GM12878 (cell line): Measurements from ENCODE around the gene NSD2. TPM values are rescaled to one million over a fixed set of nuclear protein-coding genes. Genes with fewer than 3 reads are reported as not detected.

ENCODE experiments used
- BACH1 ChIP-seq: fragments of 450-650 bp; IDR thresholded peaks from 2 replicates; pipeline ENCODE4 v1.6.1; 2017; ENCODE audit warnings: mild to moderate bottlenecking, borderline replicate concordance
- CEBPB ChIP-seq, 2 experiments: fragments of 150-350 bp in 1 of 2; IDR thresholded peaks; 2 replicates each; pipeline ENCODE4 v1.6.1; 2012 to 2014; ENCODE audit warnings: low read depth in 2 of 2, low read length in 2 of 2, borderline replicate concordance in 1 of 2, inconsistent platforms in 1 of 2
- E2F8 ChIP-seq: fragments of 450-650 bp; IDR thresholded peaks from 2 replicates; pipeline ENCODE4 v1.6.1; 2018; ENCODE audit warnings: mild to moderate bottlenecking, low read depth, moderate library complexity; ENCODE audit not compliant: partially characterized antibody
- E4F1 ChIP-seq: fragments of 450-650 bp; IDR thresholded peaks from 2 replicates; pipeline ENCODE4 v1.6.1; 2018; ENCODE audit warnings: borderline replicate concordance, mild to moderate bottlenecking; ENCODE audit not compliant: partially characterized antibody
- HCFC1 ChIP-seq: fragments of 150-350 bp; IDR thresholded peaks from 2 replicates; pipeline ENCODE4 v1.6.1; 2014; ENCODE audit warnings: low read length
- MEF2B ChIP-seq: fragments of 450-650 bp; IDR thresholded peaks from 2 replicates; pipeline ENCODE4 v1.6.1; 2018; ENCODE audit warnings: mild to moderate bottlenecking, moderate library complexity; ENCODE audit not compliant: partially characterized antibody, poor library complexity, severe bottlenecking
- NFIC ChIP-seq: IDR thresholded peaks from 2 replicates; pipeline ENCODE4 v1.6.1; 2012; ENCODE audit warnings: low read depth, mild to moderate bottlenecking, inconsistent platforms, low read length, moderate library complexity
- NFXL1 ChIP-seq: fragments of 450-650 bp; IDR thresholded peaks from 2 replicates; pipeline ENCODE4 v1.6.1; 2017; ENCODE audit warnings: antibody characterized with exemption, mild to moderate bottlenecking, borderline replicate concordance
- POLR2AphosphoS2 ChIP-seq: IDR thresholded peaks from 2 replicates; pipeline ENCODE4 v1.6.1; 2011; ENCODE audit warnings: low read depth, mild to moderate bottlenecking, low read length, improper control_type of control experiment, moderate library complexity
- POU2F2 ChIP-seq: IDR thresholded peaks from 3 replicates; pipeline ENCODE4 v1.6.1; 2011; ENCODE audit warnings: low read depth, mild to moderate bottlenecking, low read length, borderline replicate concordance
- RBBP5 ChIP-seq: fragments of 200-600 bp; sonication (generic); conservative IDR thresholded peaks from 2 replicates; pipeline ENCODE4 v1.6.1; 2016
- SMAD1 ChIP-seq: fragments of 450-650 bp; IDR thresholded peaks from 2 replicates; pipeline ENCODE4 v1.6.1; 2018; ENCODE audit warnings: mild to moderate bottlenecking, low read depth; ENCODE audit not compliant: partially characterized antibody
- SMARCA5 ChIP-seq: fragments of 450-650 bp; IDR thresholded peaks from 2 replicates; pipeline ENCODE4 v1.6.1; 2017; ENCODE audit warnings: mild to moderate bottlenecking
- SRF ChIP-seq, 2 experiments: IDR thresholded peaks; 2 replicates each; pipeline ENCODE4 v1.6.1; 2011; ENCODE audit warnings: low read depth in 2 of 2, low read length in 2 of 2, mild to moderate bottlenecking in 1 of 2, moderate library complexity in 1 of 2
- STAT3 ChIP-seq: IDR thresholded peaks from 2 replicates; pipeline ENCODE4 v1.6.1; 2011; ENCODE audit warnings: low read depth, low read length, improper control_type of control experiment
- SUPT20H ChIP-seq: IDR thresholded peaks from 2 replicates; pipeline ENCODE4 v1.6.1; 2011; ENCODE audit warnings: low read depth, mild to moderate bottlenecking, low read length, moderate library complexity, borderline replicate concordance; ENCODE audit not compliant: control insufficient read depth
- TBL1XR1 ChIP-seq: IDR thresholded peaks from 2 replicates; pipeline ENCODE4 v1.6.1; 2012; ENCODE audit warnings: low read depth, low read length, improper control_type of control experiment
- TCF3 ChIP-seq: IDR thresholded peaks from 2 replicates; pipeline ENCODE4 v1.6.1; 2012; ENCODE audit warnings: low read depth, mild to moderate bottlenecking, low read length, borderline replicate concordance; ENCODE audit not compliant: insufficient read depth
- ZBTB40 ChIP-seq: fragments of 450-650 bp; IDR thresholded peaks from 2 replicates; pipeline ENCODE4 v1.6.1; 2016; ENCODE audit warnings: mild to moderate bottlenecking, moderate library complexity, borderline replicate concordance
- ZZZ3 ChIP-seq: IDR thresholded peaks from 2 replicates; pipeline ENCODE4 v1.6.1; 2011; ENCODE audit warnings: low read depth; ENCODE audit not compliant: control insufficient read depth, insufficient read length
- polyA plus RNA-seq, 11 experiments: library from polyadenylated mRNA; depleted of rRNA in 4 of 11; unstranded in 6 of 11; stranded (reverse) in 5 of 11; fragments of >200 nt; fragmentation: Nextera tagmentation in 4 of 11; fragmentation: Illumina TruSeq in 1 of 11; extraction: Ambion mirVana in 4 of 11; extraction: Trizol in 1 of 11; gene quantifications; 1 replicate in 1 of 11; 2 replicates in 10 of 11; pipeline versions ENCODE4 v1.2.1 to v1.2.3, GENCODE V29; 2011 to 2016; ENCODE audit warnings: inconsistent platforms in 2 of 11, missing spikeins in 2 of 11, low read depth in 1 of 11
- total RNA-seq, 4 experiments: library from RNA; depleted of rRNA in 3 of 4; stranded (reverse); fragments of >200 nt in 3 of 4; fragmentation: Illumina TruSeq in 1 of 4; extraction: Trizol in 1 of 4; gene quantifications; 2 replicates each; pipeline versions ENCODE4 v1.2.1 to v1.2.3, GENCODE V29; 2013 to 2021

NSD2 gene
- total and polyA plus RNA-seq, 10 of the 15 experiments (the other 5 are each of a cell fraction or from before 2014, with no cell fraction given): 8.6 to 139 (median 67.2) TPM

- peak; percentile 9 for TF ChIP-seq E4F1
- TF ChIP-seq SRF (IDR thresholded peaks at IDR 0.05; ENCODE audit: low read depth in 2 of 2, low read length in 2 of 2): peak in 1 of 2 experiments; percentile 77; a peak in 2 of 4 replicates
- TF ChIP-seq SMAD1: no peak
- TF ChIP-seq NFXL1: no peak
- TF ChIP-seq MEF2B: peak; percentile 35
- peak; percentile 82; the same call in 1 of the 2 replicates for TF ChIP-seq POLR2AphosphoS2
- TF ChIP-seq STAT3: no peak
- TF ChIP-seq ZBTB40: no peak
- no peak for TF ChIP-seq SUPT20H
- peak; percentile 85 for TF ChIP-seq BACH1
- TF ChIP-seq NFIC: no peak
- peak; percentile 76; the same call in 1 of the 2 replicates for TF ChIP-seq TCF3
- peak; percentile 79 for TF ChIP-seq SMARCA5
- TF ChIP-seq CEBPB (IDR thresholded peaks at IDR 0.05; ENCODE audit: borderline replicate concordance in 1 of 2, low read depth in 2 of 2, low read length in 2 of 2): no peak
- 0 out of 3 replicates have a peak, but pooled peaks have one; percentile 6 for TF ChIP-seq POU2F2
- TF ChIP-seq HCFC1: peak; percentile 82
- TF ChIP-seq E2F8: no peak
- TF ChIP-seq ZZZ3: no peak
- TF ChIP-seq RBBP5: no peak
- no peak for TF ChIP-seq TBL1XR1
Observed at GRCh38 chr4:2008921-2009650, 137.9 kb downstream of the NSD2 start, which contains the start of gene NELFA (continued).
